Endothelial cell of umbilical vein (primary cell): ENCODE data around the gene DHX34.

Source experiments
- CTCF ChIP-seq, 2 donors: IDR thresholded peaks; 1 replicate in 1 of 2; 2 replicates in 1 of 2; pipeline ENCODE4 v1.5.1; 2011; ENCODE audit warnings: low read length in 2 of 2, mild to moderate bottlenecking in 2 of 2, moderate library complexity in 2 of 2, control low read depth in 1 of 2, inconsistent platforms in 1 of 2, low read depth in 1 of 2; ENCODE audit not compliant: insufficient read depth in 1 of 2; ENCODE audit errors: extremely low read depth in 1 of 2
- FOS ChIP-seq: IDR thresholded peaks from 2 replicates; pipeline ENCODE4 v1.6.1; 2011; ENCODE audit warnings: mild to moderate bottlenecking, low read length, moderate library complexity, borderline replicate concordance; ENCODE audit not compliant: insufficient read depth
- MYC ChIP-seq: IDR thresholded peaks from one replicate; pipeline ENCODE4 v1.6.1; 2011; ENCODE audit warnings: mild to moderate bottlenecking, low read depth, low read length
- POLR2A ChIP-seq: IDR thresholded peaks from 2 replicates; pipeline ENCODE4 v1.6.1; 2012; ENCODE audit warnings: low read depth, mild to moderate bottlenecking, control low read depth, low read length
- POLR2AphosphoS5 ChIP-seq: IDR thresholded peaks from 2 replicates; pipeline ENCODE4 v1.6.1; 2012; ENCODE audit warnings: low read depth, mild to moderate bottlenecking, control low read depth, low read length, moderate library complexity; ENCODE audit not compliant: insufficient read depth

GRCh38 chr19:47408156-47408938 is 59.2 kb downstream of the DHX34 start:
- TF ChIP-seq CTCF (IDR thresholded peaks at IDR 0.05; ENCODE audit: extremely low read depth in 1 of 2, insufficient read depth in 1 of 2, low read depth in 1 of 2, low read length in 2 of 2) (no peak), FOS (no peak), POLR2A (no peak), POLR2AphosphoS5 (no peak), MYC (no peak)
